ENCODE measurements around the gene PLAGL1. TPM values are rescaled to one million over a fixed set of nuclear protein-coding genes. Genes with fewer than 3 reads are reported as not detected.
"Not testable (repeated sequence)": the region's sequence is repeated elsewhere in the genome, so short reads cannot be mapped to it uniquely, and the experiment has no call there.

Gene PLAGL1
- total RNA-seq, 1 donor from 2014 or later = 20.3 TPM

- Histone ChIP-seq H3K36me3 (ENCODE audit: insufficient read depth, low read length) (no peaks in the 10 kb centered on the region), H3K4me2 (ENCODE audit: low read length) (no peak overlapping the region), H2AFZ (ENCODE audit: low read depth, low read length) (no peak overlapping the region), H3K27me3 (ENCODE audit: insufficient read depth, low read length) (no peaks in the 10 kb centered on the region), H4K20me1 (ENCODE audit: insufficient read depth, low read length) (no peaks in the 10 kb centered on the region), H3K79me2 (ENCODE audit: insufficient read depth, low read length) (no peaks in the 10 kb centered on the region), H3K27ac (ENCODE audit: low read depth, low read length) (no peak overlapping the region), H3K9ac (ENCODE audit: low read length) (no peak overlapping the region), H3K4me1 (ENCODE audit: insufficient read depth, low read length) (no peaks in the 10 kb centered on the region), H3K4me3 (ENCODE audit: insufficient read depth, low read depth, low read length) (no peak overlapping the region), H3K9me3 (ENCODE audit: insufficient read depth, low read depth, low read length) (no peaks in the 10 kb centered on the region)
- no peak for DNase-seq (ENCODE audit: low read depth)
- peaks cover 4% of the 10 kb centered on the region for H3K27me3 Mint-ChIP-seq (ENCODE audit: low read depth, unreplicated experiment)
- H3K36me3 Mint-ChIP-seq (ENCODE audit: low read depth, unreplicated experiment) = no peaks in the 10 kb centered on the region
- no peak for TF ChIP-seq EZH2 (IDR thresholded peaks at IDR 0.05; ENCODE audit: insufficient read depth, low read length)
- TF ChIP-seq, protein P1, sequence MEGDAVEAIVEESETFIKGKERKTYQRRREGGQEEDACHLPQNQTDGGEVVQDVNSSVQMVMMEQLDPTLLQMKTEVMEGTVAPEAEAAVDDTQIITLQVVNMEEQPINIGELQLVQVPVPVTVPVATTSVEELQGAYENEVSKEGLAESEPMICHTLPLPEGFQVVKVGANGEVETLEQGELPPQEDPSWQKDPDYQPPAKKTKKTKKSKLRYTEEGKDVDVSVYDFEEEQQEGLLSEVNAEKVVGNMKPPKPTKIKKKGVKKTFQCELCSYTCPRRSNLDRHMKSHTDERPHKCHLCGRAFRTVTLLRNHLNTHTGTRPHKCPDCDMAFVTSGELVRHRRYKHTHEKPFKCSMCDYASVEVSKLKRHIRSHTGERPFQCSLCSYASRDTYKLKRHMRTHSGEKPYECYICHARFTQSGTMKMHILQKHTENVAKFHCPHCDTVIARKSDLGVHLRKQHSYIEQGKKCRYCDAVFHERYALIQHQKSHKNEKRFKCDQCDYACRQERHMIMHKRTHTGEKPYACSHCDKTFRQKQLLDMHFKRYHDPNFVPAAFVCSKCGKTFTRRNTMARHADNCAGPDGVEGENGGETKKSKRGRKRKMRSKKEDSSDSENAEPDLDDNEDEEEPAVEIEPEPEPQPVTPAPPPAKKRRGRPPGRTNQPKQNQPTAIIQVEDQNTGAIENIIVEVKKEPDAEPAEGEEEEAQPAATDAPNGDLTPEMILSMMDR (IDR thresholded peaks at IDR 0.05; ENCODE audit: insufficient read depth, low read depth, low read length) = no peak
- no peak overlapping the region for H3K27ac Mint-ChIP-seq (ENCODE audit: unreplicated experiment)
- peaks cover 17% of the 10 kb centered on the region for H3K9me3 Mint-ChIP-seq (ENCODE audit: unreplicated experiment)
- H3K4me3 Mint-ChIP-seq (ENCODE audit: unreplicated experiment) = no peak overlapping the region
- no peak for FAIRE-seq
- no peaks in the 10 kb centered on the region for H3K4me1 Mint-ChIP-seq (ENCODE audit: low read depth, unreplicated experiment)
Measured at GRCh38 chr6:144047688-144048087, 39.6 kb upstream of the PLAGL1 start.

DNA sequence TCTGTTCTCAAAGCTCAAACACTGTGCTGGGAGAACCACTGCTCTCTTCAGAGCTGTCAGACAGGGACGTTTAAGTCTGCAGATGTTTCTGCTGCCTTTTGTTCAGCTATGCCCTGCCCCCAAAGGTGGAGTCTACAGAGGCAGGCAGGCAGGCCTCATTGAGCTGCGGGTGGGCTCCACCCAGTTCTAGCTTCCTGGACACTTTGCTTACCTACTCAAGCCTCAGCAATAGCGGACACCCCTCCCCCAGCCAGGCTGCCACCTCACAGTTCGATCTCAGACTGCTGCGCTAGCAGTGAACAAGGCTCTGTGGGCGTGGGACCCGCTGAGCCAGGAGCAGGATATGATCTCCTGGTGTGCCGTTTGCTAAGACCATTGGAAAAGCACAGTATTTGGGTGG, 38.6 kb upstream of the PLAGL1 start:
- H3K4me1 ChIP-seq (ENCODE audit: insufficient read depth, low read length); H3K27me3 Mint-ChIP-seq (ENCODE audit: low read depth, unreplicated experiment); H2AFZ ChIP-seq (ENCODE audit: low read depth, low read length); H3K36me3 Mint-ChIP-seq (ENCODE audit: low read depth, unreplicated experiment); H3K4me3 Mint-ChIP-seq (ENCODE audit: unreplicated experiment); H3K9ac ChIP-seq (ENCODE audit: low read length); H3K79me2 ChIP-seq (ENCODE audit: insufficient read depth, low read length); H3K27me3 ChIP-seq (ENCODE audit: insufficient read depth, low read length); DNase-seq (ENCODE audit: low read depth); H3K9me3 ChIP-seq (ENCODE audit: insufficient read depth, low read depth, low read length); H3K36me3 ChIP-seq (ENCODE audit: insufficient read depth, low read length); H3K27ac Mint-ChIP-seq (ENCODE audit: unreplicated experiment); H3K27ac ChIP-seq (ENCODE audit: low read depth, low read length); H3K4me1 Mint-ChIP-seq (ENCODE audit: low read depth, unreplicated experiment); FAIRE-seq; H3K4me2 ChIP-seq (ENCODE audit: low read length); H3K4me3 ChIP-seq (ENCODE audit: insufficient read depth, low read depth, low read length); H4K20me1 ChIP-seq (ENCODE audit: insufficient read depth, low read length): not testable (repeated sequence)
- H3K9me3 Mint-ChIP-seq (ENCODE audit: unreplicated experiment) = peaks cover 17% of the 10 kb centered on the region

DNA sequence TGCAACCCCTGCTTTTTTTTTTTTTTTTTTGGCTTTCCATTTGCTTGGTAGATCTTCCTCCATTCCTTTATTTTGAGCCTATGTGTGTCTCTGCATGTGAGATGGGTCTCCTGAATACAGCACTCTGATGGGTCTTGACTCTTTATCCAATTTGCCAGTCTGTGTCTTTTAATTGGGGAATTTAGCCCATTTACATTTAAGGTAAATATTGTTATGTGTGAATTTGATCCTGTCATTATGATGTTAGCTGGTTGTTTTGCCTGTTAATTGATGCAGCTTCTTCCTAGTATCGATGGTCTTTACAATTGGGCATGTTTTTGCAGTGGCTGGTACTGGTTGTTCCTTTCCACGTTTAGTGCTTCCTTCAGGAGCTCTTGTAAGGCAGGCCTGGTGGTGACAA, 36.9 kb upstream of the PLAGL1 start:
- not testable (repeated sequence) for H3K27me3 ChIP-seq (ENCODE audit: insufficient read depth, low read length); H4K20me1 ChIP-seq (ENCODE audit: insufficient read depth, low read length); H3K4me1 Mint-ChIP-seq (ENCODE audit: low read depth, unreplicated experiment); H3K27ac Mint-ChIP-seq (ENCODE audit: unreplicated experiment); H2AFZ ChIP-seq (ENCODE audit: low read depth, low read length); H3K9ac ChIP-seq (ENCODE audit: low read length); DNase-seq (ENCODE audit: low read depth); H3K27ac ChIP-seq (ENCODE audit: low read depth, low read length); H3K36me3 Mint-ChIP-seq (ENCODE audit: low read depth, unreplicated experiment); H3K4me3 Mint-ChIP-seq (ENCODE audit: unreplicated experiment); FAIRE-seq; H3K4me2 ChIP-seq (ENCODE audit: low read length); H3K79me2 ChIP-seq (ENCODE audit: insufficient read depth, low read length); H3K9me3 ChIP-seq (ENCODE audit: insufficient read depth, low read depth, low read length); H3K4me1 ChIP-seq (ENCODE audit: insufficient read depth, low read length); H3K27me3 Mint-ChIP-seq (ENCODE audit: low read depth, unreplicated experiment); H3K4me3 ChIP-seq (ENCODE audit: insufficient read depth, low read depth, low read length); H3K36me3 ChIP-seq (ENCODE audit: insufficient read depth, low read length)
- H3K9me3 Mint-ChIP-seq (ENCODE audit: unreplicated experiment) = peaks cover 17% of the 10 kb centered on the region

DNA sequence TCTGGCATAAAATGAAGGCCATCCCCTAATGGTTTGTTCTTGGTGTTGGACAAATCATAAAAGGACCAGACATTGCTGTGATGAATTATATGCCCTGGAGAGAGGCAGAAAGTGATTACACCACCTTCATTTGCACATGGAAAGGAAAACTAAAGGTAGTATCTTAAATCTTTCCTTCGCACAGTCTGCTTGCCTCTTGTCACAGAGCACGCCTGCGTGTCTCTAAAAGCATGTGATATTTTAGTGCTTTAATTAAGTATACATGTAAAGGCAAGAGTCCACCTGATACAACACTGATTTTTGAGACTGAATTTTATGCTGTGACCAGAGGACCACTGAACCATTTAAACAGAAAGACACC, 28.8 kb upstream of the PLAGL1 start:
- Histone ChIP-seq H2AFZ (ENCODE audit: low read depth, low read length) (peak overlapping the region; percentile 80), H3K36me3 (ENCODE audit: insufficient read depth, low read length) (no peaks in the 10 kb centered on the region), H3K9ac (ENCODE audit: low read length) (peak overlapping the region; percentile 8), H3K27me3 (ENCODE audit: insufficient read depth, low read length) (no peaks in the 10 kb centered on the region), H3K27ac (ENCODE audit: low read depth, low read length) (no peak overlapping the region), H3K4me3 (ENCODE audit: insufficient read depth, low read depth, low read length) (no peak overlapping the region), H3K9me3 (ENCODE audit: insufficient read depth, low read depth, low read length) (no peaks in the 10 kb centered on the region), H3K4me2 (ENCODE audit: low read length) (peak overlapping the region; percentile 75), H3K79me2 (ENCODE audit: insufficient read depth, low read length) (no peaks in the 10 kb centered on the region), H4K20me1 (ENCODE audit: insufficient read depth, low read length) (no peaks in the 10 kb centered on the region), H3K4me1 (ENCODE audit: insufficient read depth, low read length) (no peaks in the 10 kb centered on the region)
- DNase-seq (ENCODE audit: low read depth) = no peak
- Mint-ChIP-seq H3K9me3 (ENCODE audit: unreplicated experiment) (peaks cover 2% of the 10 kb centered on the region), H3K4me1 (ENCODE audit: low read depth, unreplicated experiment) (peaks cover 8% of the 10 kb centered on the region), H3K27ac (ENCODE audit: unreplicated experiment) (no peak overlapping the region), H3K4me3 (ENCODE audit: unreplicated experiment) (no peak overlapping the region), H3K27me3 (ENCODE audit: low read depth, unreplicated experiment) (peaks cover 2% of the 10 kb centered on the region), H3K36me3 (ENCODE audit: low read depth, unreplicated experiment) (no peaks in the 10 kb centered on the region)
- FAIRE-seq = no peak
- TF ChIP-seq EZH2 (IDR thresholded peaks at IDR 0.05; ENCODE audit: insufficient read depth, low read length) = no peak
- TF ChIP-seq, protein P1 (IDR thresholded peaks at IDR 0.05; ENCODE audit: insufficient read depth, low read depth, low read length) = no peak

Measured in astrocyte (in vitro differentiated cells and primary cell).